ENCODE data around the gene TEK.

DNA sequence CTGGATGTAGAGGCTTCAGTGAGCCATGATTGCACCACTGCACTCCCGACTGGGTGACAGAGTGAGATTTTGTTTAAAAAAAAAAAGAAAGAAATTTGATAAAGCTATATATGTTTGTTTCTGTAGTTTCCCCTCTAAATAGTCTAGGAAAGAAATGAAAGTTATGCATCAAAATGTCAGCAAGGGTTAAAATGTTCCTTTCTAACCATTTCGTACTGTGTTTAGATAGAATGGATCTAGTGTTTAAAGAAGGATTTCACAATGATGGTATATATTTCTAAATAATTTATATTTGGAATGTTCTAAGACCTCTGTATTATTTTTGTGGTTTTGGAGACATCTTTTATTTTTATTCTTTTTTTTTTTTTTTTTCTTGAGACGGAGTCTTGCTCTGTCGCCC is 22.7 kb downstream of the TEK start:
- TF ChIP-seq, protein P1, sequence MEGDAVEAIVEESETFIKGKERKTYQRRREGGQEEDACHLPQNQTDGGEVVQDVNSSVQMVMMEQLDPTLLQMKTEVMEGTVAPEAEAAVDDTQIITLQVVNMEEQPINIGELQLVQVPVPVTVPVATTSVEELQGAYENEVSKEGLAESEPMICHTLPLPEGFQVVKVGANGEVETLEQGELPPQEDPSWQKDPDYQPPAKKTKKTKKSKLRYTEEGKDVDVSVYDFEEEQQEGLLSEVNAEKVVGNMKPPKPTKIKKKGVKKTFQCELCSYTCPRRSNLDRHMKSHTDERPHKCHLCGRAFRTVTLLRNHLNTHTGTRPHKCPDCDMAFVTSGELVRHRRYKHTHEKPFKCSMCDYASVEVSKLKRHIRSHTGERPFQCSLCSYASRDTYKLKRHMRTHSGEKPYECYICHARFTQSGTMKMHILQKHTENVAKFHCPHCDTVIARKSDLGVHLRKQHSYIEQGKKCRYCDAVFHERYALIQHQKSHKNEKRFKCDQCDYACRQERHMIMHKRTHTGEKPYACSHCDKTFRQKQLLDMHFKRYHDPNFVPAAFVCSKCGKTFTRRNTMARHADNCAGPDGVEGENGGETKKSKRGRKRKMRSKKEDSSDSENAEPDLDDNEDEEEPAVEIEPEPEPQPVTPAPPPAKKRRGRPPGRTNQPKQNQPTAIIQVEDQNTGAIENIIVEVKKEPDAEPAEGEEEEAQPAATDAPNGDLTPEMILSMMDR (IDR thresholded peaks at IDR 0.05), result no peak
- no peak for TF ChIP-seq POLR2A (IDR thresholded peaks at IDR 0.05; ENCODE audit: low read depth)
- no peak for TF ChIP-seq POLR2AphosphoS5 (IDR thresholded peaks at IDR 0.05)
- TF ChIP-seq EP300 (IDR thresholded peaks at IDR 0.05), result no peak
